ENCODE data around the gene GLTPD2.

GRCh38 chr17:4750606-4751005, 38.2 kb upstream of the GLTPD2 start:
- TF ChIP-seq ZFX (IDR thresholded peaks at IDR 0.05; ENCODE audit: borderline replicate concordance) (no peak), CTCF (IDR thresholded peaks at IDR 0.05) (no peak)
